MG63 (cell line): Measurements from ENCODE around the gene MRPS12. TPM values are rescaled to one million over a fixed set of nuclear protein-coding genes. Genes with fewer than 3 reads are reported as not detected.
"Not testable (repeated sequence)": the region's sequence is repeated elsewhere in the genome, so short reads cannot be mapped to it uniquely, and the experiment has no call there.

ENCODE experiments used
- DNase-seq: peaks from one replicate; pipeline ENCODE4 v3.0.0-alpha.2; 2020
- H3K27me3 ChIP-seq: fragments of 250-450 bp; sonication (Bioruptor Pico); 2 replicates; pipeline ENCODE4 v1.5.1; 2020; ENCODE audit warnings: mild to moderate bottlenecking, moderate library complexity
- H3K36me3 ChIP-seq: fragments of 250-450 bp; sonication (Bioruptor Pico); 2 replicates; pipeline ENCODE4 v1.5.1; 2020; ENCODE audit warnings: mild to moderate bottlenecking, moderate library complexity
- H3K4me3 ChIP-seq: fragments of 250-450 bp; sonication (Bioruptor Pico); 2 replicates; pipeline ENCODE4 v1.5.1; 2020; ENCODE audit warnings: mild to moderate bottlenecking, moderate library complexity
- H3K9me3 ChIP-seq: fragments of 250-450 bp; sonication (Bioruptor Pico); 2 replicates; pipeline ENCODE4 v1.5.1; 2020; ENCODE audit warnings: mild to moderate bottlenecking, moderate library complexity
- total RNA-seq: library from RNA; depleted of rRNA; stranded (reverse); fragments of >200 nt; shearing (Covaris generic); gene quantifications from 2 replicates; pipeline ENCODE4 v1.2.3, GENCODE V29; 2014; ENCODE audit warnings: low replicate concordance; rRNA removed

The MRPS12 gene
- 82.3 and 150 TPM in 2 replicates for total RNA-seq

DNA sequence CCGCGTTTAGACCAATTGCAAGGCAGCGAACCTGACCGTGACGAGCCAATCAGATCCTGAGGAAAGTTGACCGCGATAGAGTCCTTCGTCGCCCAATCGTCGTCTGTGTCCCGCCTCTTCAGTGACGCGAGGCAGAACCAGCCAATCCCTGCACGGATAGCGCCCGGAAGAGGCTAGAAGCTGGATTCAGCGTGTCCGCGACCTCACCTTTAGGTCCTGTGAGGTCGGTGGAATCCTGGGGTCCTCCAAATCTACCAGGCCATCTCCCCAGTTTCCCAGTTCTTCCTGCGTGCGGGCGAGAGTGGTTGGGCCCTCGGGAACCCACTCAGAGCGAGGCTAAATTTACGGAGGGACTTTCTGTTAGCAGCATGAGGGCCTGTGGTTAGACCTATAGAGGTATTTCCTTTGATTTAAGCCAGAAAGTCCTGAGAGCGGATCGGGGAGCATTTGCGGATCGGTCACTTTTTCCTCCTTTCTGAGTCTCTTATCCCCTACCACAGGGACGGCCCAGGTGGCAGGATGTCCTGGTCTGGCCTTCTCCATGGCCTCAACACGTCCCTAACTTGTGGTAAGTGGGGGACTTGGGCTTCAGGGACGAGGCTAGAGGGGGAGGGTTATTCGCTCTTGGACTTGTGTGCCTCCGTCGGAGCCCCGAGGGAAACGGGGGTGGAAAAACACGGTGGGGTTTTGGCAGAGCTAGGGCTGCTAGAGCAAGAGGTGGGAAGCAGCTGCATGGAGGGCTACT, at the start of gene MRPS12:
Gene MRPS12 (plus strand): TSS at position 169 of the 745 bp plus-strand sequence. CDS start 351 bp downstream, at position 520.
- Histone ChIP-seq H3K9me3 (peaks cover 5% of the 10 kb centered on the region; the same call in 1 of the 2 replicates), H3K27me3 (no peaks in the 10 kb centered on the region), H3K4me3 (peak within 1 kb of the TSS; percentile 73), H3K36me3 (peaks cover 64% of the 10 kb centered on the region)
- DNase-seq: peak; percentile 99

DNA sequence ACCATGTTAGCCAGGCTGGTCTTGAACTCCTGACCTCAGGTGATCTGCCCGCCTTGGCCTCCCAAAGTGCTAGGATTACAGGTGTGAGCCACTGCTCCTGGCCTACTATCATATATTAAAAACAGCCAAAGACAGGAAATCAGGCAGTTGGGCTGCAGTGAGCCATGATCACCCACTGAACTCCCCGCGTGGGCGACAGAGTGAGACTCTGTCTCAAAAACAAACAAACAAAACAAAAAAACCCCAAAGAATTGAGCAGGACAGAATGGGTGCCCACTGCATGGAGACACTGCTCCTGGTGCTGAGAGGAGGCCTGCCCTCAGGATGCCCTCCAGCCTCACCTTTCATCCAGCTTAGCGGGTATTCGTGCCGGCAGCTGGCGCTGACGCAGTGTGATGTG, 47.5 kb upstream of the MRPS12 start:
- H3K36me3 ChIP-seq: peaks cover 10% of the 10 kb centered on the region
- no peak overlapping the region for H3K4me3 ChIP-seq
- H3K9me3 ChIP-seq: no peaks in the 10 kb centered on the region
- DNase-seq: no peak
- no peaks in the 10 kb centered on the region for H3K27me3 ChIP-seq

DNA sequence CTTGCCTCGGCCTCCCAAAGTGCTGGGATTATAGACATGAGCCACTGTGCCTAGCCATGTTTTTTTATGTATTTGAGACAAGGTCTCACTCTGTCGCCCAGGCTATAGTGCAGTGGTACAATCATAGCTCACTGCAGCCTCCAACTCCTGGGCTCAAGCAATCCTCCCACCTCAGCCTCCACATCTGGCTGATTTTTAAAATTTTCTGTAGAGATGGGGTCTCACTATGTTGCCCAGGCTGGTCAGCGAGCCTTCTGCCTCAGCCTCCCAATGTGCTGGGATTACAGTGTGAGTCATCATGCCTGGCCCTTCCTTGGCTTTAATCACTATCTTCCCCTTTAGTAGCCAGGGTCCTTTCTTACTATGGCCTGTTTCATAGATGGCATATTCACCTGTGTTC, 46.1 kb upstream of the MRPS12 start:
- DNase-seq, H3K27me3 ChIP-seq, H3K4me3 ChIP-seq, H3K9me3 ChIP-seq: not testable (repeated sequence)
- peaks cover 19% of the 10 kb centered on the region for H3K36me3 ChIP-seq

DNA sequence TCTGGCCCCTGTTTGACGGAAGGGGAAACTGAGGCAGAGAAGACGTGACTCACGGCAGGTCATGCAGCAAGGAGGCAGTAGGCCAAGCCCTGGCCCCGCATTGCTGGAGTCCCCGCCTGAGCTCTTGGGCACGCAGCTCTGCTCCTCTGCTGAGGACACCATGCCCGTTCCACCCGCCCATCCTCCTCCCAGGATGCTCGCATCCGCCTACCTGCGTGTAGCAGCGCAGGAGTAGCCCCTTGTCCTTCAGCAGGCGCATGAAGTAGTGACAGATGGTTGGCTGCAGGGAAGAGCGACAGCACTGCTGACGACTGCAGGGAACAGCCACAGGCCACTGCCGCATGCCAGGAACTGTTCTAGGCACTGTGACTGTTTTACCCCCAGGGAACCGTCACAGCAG, 41.9 kb upstream of the MRPS12 start:
- Histone ChIP-seq H3K27me3 (no peaks in the 10 kb centered on the region), H3K36me3 (peaks cover 19% of the 10 kb centered on the region), H3K9me3 (no peaks in the 10 kb centered on the region), H3K4me3 (no peak overlapping the region)
- DNase-seq: no peak

DNA sequence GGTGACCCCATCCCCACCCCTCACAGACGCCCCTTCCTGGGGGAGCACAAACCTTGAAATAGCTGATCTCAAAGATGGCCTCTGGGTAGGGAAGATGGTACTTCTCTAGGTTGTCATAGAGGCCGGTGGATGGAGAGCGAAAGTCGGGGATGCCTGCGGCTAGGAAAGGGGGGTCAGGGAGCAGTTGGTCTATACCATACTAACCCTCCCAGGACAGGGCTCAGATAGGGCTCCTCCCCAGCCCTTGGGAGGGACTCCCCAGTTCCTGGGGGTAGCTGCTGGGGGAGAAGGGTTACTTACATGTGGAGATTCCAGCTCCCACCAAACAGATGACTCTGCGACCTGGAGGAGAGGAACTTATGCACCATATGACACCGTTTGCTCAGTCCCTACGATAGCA, 40.9 kb upstream of the MRPS12 start:
- Histone ChIP-seq H3K36me3 (peaks cover 19% of the 10 kb centered on the region), H3K9me3 (no peaks in the 10 kb centered on the region), H3K27me3 (no peaks in the 10 kb centered on the region), H3K4me3 (no peak overlapping the region)
- no peak for DNase-seq

DNA sequence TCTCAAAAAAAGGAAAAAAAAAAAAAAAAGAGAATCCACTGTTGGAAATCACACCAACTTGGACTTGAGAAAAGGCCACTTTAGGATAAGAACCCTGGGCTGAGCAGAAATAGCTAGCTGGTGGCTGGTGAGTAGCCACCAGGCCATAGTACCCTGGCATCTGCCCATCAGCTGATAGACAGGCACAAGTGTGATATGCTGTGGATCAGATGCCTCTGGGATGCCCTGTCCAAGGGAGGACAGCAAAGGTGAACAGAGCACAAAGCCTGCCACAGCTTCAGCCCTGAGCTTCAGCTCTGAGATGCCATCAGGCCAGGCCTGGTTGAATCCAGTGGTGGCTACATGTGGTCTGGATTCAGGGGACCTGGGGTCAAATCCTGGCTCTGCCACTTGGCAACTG, 40.1 kb upstream of the MRPS12 start:
- Histone ChIP-seq H3K27me3 (no peaks in the 10 kb centered on the region), H3K36me3 (peaks cover 19% of the 10 kb centered on the region), H3K4me3 (no peak overlapping the region), H3K9me3 (no peaks in the 10 kb centered on the region)
- DNase-seq: no peak

DNA sequence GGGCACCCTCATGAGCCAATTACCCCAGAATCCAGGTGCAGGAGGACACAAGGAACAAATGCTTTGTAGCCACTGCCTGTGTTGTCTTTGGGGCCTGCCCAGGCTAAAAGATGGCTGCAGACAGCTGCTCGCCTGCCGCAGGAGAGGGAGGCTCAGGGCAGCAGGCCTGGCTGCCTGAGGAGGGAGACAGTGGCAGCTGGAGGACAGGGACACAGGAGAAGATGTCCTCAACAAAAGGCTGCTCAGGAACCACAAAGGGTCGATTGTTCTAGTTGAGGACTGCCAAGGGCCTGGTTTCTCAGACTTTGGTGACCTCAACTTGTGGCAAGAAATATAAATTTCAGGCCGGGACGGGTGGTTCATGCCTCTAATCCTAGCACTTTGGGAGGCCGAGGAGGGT, 39.0 kb upstream of the MRPS12 start:
- DNase-seq: no peak

DNA sequence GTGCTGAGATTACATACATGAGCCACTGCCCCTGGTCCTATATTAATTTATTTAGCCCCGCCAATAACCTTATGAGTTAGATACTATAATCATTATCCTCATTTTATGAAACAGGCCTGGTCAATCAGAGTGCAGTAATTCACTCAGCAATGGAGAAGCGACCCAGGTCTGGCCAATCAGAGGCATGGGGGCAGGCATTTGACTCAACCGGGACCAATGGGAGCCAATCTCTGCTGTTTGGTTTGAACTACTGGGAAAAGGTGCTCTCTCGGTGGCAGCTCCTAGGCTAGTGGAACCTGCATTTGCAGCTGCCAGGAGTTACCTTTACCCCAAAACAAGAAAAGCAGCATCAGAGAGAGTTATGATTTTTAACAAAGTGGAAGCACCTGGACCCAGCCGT, 37.9 kb upstream of the MRPS12 start:
- H3K4me3 ChIP-seq: no peak overlapping the region
- H3K9me3 ChIP-seq: no peaks in the 10 kb centered on the region
- H3K36me3 ChIP-seq: peaks cover 12% of the 10 kb centered on the region
- no peaks in the 10 kb centered on the region for H3K27me3 ChIP-seq
- no peak for DNase-seq

More for the DNA sequence above, 39.0 kb upstream of the MRPS12 start:
- Histone ChIP-seq H3K9me3 (no peaks in the 10 kb centered on the region), H3K4me3 (no peak overlapping the region), H3K36me3 (peaks cover 19% of the 10 kb centered on the region), H3K27me3 (no peaks in the 10 kb centered on the region)

DNA sequence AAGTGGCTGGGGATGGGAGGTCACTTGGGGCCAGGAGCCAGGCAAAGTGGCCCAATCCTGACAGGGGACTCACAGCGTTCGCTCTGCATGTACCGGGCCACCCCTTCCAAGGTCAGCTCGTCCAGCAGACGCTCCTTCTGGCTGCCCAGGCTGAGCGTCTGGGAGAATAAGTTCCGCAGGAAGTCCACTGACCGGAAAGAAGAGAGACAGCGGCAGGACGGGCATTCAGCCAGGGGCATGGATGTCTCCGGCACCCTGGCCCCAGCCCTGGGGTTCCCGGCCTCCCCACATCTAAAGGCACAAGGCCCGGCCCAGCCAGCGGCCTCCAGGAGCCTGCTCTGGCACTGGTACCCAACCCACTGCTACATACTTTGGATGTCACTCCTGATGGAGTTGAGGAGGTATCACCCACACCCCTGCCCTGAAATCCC, 37.4 kb upstream of the MRPS12 start:
- Histone ChIP-seq H3K9me3 (no peaks in the 10 kb centered on the region), H3K4me3 (no peak overlapping the region), H3K36me3 (peaks cover 9% of the 10 kb centered on the region; the same call in 1 of the 2 replicates), H3K27me3 (no peaks in the 10 kb centered on the region)
- DNase-seq: no peak

DNA sequence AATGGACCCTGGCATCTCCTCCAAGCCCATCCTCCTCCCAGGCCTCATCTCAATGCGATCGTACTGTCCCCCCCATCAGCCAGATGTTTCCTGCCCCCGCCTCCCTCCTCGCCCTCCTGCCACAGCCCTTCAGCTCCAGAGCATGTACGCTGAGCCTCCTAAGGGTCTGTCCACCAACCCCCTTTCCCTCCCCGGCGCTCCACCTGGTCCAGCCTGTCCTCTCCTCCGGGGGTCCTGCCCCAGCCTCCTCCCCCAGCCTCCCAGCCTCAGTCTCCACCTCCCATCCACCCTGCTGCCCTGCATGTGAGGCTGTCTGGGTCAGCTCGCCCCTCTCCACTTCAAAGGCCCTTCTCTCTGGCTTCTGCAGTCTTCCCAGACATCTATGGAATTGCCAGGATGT, 35.8 kb upstream of the MRPS12 start:
- Histone ChIP-seq H3K36me3 (no peaks in the 10 kb centered on the region), H3K4me3 (no peak overlapping the region), H3K9me3 (no peaks in the 10 kb centered on the region), H3K27me3 (no peaks in the 10 kb centered on the region)
- no peak for DNase-seq

DNA sequence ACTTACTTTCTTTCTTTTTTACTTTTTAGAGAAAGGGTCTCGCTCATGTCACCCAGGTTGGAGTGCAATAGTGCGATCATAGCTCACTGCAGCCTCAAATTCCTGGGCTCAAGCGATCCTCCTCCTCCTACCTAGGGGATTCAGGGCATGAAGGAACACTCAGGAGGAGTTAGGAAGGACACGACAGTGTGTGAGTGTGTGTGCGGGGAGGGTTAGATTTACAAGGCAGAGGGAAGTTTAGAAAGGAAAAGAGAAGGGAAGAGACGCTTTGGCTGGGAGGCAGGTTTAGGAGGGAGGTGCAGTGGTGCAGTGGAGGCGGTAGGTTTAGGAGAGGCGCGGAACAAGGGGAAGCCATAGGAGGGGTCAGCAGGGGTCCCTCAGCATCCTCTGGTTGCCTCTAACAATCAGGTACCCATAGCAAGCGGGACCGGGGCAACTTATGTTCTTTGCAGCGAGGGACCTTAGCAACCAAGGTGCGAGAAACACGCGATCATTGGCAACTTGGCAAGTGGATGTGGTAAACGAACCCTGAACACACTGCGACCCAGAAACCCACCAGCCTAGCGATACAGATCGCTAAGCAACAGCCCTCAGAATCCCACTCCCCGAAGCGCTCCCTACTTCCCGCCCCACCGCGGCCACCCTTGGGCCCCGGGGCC, 31.8 kb upstream of the MRPS12 start:
- Histone ChIP-seq H3K4me3 (peak overlapping the region; percentile 79), H3K9me3 (peaks cover 4% of the 10 kb centered on the region), H3K27me3 (no peaks in the 10 kb centered on the region), H3K36me3 (peaks cover 2% of the 10 kb centered on the region; the same call in 1 of the 2 replicates)
- DNase-seq: peak; percentile 16

DNA sequence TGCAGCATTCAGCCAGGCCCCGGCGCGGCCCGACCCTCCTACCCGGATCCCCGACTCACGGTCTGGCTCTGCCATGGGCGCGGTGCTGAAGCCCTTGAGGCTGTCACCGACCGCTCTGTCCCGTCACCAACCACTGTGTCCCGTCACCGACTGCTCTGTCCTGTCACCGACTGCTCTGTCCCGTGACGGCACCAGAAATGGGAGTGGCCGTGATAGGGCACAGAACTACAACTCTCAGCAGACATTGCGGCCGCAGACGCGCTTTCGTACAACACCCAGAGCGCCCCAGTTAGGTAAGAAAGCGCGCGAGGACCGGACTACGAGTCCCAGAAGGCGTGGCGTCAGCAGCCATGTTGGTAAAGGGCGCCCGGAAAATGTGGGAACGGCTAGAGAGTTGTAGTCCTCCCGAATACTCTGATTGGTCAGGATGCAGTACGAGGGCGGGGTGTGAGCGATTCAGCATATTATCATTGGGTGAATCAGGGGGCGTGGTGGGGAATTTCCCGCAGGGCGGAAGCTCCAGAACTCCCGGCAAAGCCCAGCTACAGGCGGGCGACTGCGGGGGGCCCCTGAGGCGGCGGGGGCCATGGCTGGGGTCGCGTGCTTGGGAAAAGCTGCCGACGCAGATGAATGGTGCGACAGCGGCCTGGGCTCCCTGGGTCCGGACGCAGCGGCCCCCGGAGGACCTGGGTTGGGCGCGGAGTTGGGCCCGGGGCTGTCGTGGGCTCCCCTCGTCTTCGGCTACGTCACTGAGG, 31.1 kb upstream of the MRPS12 start, which contains the start of the genes NFKBIB and SIRT2:
Gene NFKBIB (plus strand): TSS at position 523 of the 755 bp plus-strand sequence. CDS start 64 bp downstream, at position 587.
Gene SIRT2 (minus strand): TSS at position 172 of the 755 bp plus-strand sequence. CDS start 97 bp downstream, at position 75.
- no peaks in the 10 kb centered on the region for H3K27me3 ChIP-seq
- H3K36me3 ChIP-seq: peaks cover 2% of the 10 kb centered on the region; the same call in 1 of the 2 replicates
- peaks cover 4% of the 10 kb centered on the region for H3K9me3 ChIP-seq
- peak; percentile 100 for DNase-seq
- peak within 1 kb of the TSS; percentile 79 for H3K4me3 ChIP-seq

DNA sequence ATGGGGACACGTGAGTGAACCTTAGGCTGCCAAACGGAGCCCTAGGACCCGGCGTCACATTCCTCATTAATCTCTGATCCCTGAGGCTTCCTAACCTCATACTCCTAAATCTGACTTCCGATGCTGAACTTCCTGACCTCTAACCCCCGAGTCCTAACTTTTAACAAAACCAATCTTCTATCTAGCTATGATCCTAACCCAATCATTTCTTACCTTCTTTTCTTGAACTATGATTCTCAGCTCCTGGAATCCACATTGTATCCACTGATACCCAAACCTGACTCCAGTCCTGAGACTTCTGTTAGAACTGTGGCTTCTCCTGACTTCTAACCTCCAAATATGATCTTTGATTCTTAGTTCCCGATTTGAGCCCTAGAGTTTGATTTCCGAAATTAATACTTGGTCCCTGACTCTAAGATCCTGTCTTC, 30.5 kb upstream of the MRPS12 start:
- H3K36me3 ChIP-seq: peaks cover 5% of the 10 kb centered on the region
- DNase-seq: no peak
- peak overlapping the region; percentile 79 for H3K4me3 ChIP-seq
- H3K27me3 ChIP-seq: no peaks in the 10 kb centered on the region
- peaks cover 4% of the 10 kb centered on the region for H3K9me3 ChIP-seq

DNA sequence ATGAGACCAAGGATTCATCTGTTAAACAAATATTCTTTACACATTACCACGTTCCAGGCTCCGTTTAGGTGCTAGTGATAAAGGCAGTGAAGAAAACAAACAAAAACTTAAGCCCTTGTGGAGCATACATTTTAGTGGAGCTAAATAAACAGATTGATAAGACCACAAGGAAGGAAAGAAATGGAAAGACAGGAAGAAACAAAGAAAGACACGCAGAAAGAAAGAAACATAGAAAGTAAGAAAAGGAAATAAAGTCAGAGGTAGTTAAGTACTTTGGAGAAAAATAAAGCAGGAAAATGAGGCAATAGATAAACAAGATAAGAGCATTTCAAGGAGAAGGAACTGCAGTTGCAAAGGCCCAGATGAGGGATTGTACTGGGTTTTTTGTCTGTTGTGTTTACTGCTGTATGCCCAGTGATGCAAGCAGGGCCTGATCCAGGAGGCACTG, 30.0 kb upstream of the MRPS12 start:
- peaks cover 4% of the 10 kb centered on the region for H3K9me3 ChIP-seq
- peak overlapping the region; percentile 79 for H3K4me3 ChIP-seq
- H3K36me3 ChIP-seq: peaks cover 5% of the 10 kb centered on the region
- DNase-seq: no peak
- H3K27me3 ChIP-seq: no peaks in the 10 kb centered on the region

DNA sequence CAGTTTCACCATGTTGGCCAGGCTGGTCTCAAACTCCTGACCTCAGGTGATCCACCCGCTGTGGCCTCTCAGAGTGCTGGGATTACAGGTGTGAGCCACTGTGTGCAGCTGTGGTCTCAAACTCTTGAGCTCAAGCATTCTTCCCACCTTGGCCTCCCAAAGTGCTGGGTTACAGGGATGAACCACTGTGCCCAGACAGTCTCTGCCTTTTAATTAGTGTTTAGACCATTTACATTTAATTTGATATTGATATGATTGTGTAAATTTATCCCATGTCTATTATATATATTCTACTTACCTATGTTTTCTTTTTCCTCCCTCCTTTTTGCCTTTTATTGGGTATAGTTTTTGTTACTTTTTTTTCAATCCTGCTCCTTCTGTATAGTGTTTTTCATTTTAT, 29.1 kb upstream of the MRPS12 start:
- DNase-seq: no peak
- no peaks in the 10 kb centered on the region for H3K27me3 ChIP-seq
- H3K36me3 ChIP-seq: peaks cover 6% of the 10 kb centered on the region
- H3K9me3 ChIP-seq: peaks cover 4% of the 10 kb centered on the region
- no peak overlapping the region for H3K4me3 ChIP-seq

DNA sequence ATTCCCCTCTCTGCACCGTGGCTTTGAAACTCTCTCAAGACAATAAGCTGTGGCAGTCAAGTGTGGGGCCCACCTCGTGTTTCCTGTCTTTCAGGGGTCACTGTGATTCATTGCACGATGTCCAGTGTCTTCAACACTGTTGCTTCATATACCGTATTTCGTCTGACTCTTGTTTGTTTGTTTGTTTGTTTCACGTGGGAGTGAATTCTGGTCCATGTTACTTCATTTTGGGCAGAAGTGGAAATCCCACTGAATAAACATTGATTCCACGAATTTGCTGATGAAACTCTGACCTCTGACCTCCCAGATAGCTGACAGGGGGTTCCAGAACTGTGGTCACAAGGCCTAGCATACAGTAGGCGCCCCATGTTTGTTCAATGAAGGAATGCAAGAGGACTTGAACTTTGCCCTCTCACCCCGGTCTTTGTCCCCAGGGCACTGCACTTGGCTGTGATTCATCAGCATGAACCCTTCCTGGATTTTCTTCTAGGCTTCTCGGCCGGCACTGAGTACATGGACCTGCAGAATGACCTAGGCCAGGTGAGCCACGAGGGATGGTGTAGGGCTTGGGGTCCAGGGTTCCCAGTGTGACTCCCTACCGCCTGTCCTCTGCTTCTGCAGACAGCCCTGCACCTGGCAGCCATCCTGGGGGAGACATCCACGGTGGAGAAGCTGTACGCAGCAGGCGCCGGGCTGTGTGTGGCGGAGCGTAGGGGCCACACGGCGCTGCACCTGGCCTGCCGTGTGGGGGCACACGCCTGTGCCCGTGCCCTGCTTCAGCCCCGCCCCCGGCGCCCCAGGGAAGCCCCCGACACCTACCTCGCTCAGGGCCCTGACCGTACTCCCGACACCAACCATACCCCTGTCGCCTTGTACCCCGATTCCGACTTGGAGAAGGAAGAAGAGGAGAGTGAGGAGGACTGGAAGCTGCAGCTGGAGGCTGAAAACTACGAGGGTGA, 25.9 kb upstream of the MRPS12 start:
- no peak overlapping the region for H3K4me3 ChIP-seq
- peaks cover 15% of the 10 kb centered on the region for H3K36me3 ChIP-seq
- H3K27me3 ChIP-seq: no peaks in the 10 kb centered on the region
- no peak for DNase-seq
- H3K9me3 ChIP-seq: peaks cover 4% of the 10 kb centered on the region
